ENCODE measurements around the gene SCP2.

The SCP2 gene

GRCh38 chr1:53085405-53085804 is 158.3 kb downstream of the SCP2 start:
- DNase-seq, result no peak

DNA sequence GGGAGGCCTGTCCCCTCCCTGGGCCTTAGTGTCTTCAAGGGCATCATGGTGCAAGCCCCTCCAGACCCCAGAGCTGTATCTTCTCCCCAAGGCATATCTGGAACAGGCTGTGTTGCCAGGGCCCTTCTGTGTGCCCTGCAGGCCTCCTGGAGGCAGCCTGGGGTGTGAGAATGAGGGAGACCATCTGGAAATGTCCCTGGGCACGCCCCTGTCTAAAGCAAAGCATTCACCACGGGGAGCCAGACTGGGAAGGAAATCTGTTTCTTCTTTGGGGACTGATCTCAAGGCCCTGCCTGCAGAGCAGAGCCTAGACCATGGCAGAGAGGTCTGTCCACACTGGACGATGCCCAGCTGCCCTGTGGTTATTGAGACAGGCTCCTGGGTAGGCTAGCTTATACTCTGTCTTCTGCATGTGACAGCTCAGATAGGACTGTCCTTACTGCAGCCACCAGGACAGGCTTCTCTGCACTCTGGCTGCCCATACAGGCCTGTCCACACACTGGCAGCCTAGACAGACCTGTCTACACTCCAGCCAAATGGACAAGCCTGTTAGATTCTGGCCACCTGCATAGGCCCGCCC is 159.5 kb downstream of the SCP2 start:
- DNase-seq, result no peak

DNA sequence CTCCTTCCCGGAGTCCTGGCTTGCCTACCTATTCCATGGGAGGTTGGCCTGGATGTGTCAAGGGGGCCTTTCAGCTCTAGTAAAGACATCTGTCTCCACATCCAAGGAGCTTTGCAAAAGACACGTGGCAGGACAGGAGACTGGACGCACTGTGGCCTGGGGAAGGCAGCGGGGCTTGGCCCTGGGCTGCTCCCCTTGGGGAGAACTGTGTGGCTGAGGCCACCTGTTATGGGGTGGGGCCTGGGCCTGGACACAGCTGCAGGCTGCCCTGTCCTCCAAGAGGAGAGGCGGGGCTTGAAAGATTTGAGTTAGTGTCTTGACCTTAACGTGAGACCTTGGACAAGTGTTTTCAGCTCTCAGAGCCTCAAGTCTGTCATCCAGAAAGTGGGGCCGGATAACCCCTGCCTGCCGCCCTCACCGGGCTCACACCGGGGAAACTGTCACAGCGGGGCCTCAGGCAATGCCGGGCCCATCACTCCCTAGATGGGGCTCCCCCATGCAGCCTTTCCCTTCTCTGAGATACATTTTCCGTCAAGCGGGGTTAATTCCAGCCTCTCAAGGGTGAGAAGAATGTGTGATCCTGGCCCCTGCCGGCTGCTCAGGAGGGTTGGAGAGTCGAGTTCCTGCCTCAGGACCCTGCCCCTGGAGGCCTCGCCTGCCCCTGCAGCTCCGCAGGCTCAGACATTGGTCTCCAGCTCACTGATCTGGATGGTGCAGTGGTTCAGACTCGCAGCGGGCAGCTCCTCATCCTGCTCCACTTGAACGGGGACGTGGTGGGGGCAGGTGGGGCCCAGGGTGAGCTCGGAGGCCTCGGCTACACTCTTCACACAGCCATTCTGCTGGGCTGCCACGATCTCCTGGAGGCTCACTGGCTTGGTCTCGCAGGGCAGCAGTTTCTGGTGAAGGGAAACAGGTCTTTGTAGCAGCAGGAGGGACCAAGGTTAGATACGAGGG is 160.5 kb downstream of the SCP2 start:
- DNase-seq, result no peak

GRCh38 chr1:53088616-53089300 is 161.7 kb downstream of the SCP2 start:
- DNase-seq, result no peak

DNA sequence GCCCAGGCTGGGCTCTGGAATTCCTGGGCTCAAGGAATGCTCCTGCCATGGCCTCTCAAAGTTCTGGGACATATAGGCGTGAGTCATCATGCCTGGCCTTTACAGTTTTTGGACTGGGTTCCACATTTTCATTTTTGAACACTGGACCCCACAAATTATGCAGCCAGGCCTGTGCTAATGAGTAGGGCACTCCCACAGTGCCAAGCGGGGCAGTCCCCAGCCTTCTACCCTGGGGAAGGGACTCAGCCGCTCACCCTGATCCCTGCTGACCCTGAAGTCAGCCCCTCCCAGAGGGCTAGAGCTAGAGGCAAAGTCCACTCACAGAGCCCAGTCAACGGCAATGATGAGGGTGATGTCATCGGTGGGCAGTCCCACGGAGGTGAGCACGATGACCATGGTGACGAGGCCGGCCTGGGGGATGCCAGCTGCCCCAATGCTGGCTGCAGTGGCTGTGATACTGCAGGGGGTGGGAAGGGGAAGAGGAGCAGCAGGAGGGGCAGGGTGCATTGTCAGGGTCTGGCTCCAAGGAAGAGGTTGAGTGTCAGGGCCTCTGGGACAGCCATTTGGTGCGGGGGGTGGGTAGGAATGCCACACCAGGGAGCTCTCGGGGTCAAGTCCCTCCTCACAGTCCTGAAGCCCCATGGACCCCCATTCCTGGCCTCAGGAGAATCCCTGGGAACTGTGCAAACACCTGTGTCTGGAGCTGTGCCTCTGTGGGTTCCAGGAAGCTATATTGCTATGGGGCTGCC is 162.6 kb downstream of the SCP2 start:
- no peak for DNase-seq

DNA sequence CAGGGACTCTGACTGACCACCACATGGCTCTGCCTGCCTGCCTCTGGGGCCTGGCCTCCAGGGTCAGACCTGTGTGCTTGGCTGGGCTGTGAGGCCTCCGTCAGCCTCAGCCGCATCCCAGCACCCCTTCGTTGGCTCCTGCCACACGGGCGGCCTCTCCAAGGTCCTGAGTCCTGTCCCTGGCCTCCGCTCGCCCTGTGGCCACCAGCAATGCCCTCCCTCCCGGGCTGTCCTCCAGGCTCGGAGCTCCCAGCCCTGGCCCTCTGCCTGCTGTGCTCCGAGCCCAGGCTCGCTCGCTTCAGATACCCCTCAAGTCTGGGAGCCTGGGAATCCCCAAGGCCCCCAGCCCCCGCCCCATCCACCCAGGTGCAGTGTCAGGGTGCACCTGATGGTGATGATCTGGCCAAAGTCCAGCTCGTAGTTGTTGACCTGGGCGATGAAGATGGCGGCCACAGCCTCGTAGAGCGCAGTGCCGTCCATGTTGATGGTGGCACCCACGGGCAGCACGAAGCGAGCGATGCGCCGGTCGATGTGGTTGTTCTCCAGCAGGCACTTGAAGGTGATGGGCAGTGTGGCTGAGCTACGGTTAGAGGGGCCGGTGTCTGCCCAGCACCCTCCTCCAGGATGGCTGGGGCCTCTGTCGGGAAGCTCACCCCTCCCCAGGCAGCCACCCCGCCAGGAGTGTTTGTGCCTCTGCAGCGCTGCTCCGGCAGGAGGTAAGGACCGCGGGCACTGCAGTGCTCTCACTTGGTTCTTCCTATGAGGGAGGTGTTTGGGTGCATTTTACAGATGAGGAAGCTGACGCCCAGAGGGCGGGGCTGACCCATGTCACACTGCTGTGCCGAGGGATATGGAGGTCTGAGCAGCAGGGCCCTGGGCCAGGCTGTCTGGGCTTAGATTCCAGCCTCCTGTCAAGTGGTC is 163.4 kb downstream of the SCP2 start:
- no peak for DNase-seq

- no peak for DNase-seq
These were observed 165.0 kb downstream of the SCP2 start for GRCh38 chr1:53091841-53092645.

DNA sequence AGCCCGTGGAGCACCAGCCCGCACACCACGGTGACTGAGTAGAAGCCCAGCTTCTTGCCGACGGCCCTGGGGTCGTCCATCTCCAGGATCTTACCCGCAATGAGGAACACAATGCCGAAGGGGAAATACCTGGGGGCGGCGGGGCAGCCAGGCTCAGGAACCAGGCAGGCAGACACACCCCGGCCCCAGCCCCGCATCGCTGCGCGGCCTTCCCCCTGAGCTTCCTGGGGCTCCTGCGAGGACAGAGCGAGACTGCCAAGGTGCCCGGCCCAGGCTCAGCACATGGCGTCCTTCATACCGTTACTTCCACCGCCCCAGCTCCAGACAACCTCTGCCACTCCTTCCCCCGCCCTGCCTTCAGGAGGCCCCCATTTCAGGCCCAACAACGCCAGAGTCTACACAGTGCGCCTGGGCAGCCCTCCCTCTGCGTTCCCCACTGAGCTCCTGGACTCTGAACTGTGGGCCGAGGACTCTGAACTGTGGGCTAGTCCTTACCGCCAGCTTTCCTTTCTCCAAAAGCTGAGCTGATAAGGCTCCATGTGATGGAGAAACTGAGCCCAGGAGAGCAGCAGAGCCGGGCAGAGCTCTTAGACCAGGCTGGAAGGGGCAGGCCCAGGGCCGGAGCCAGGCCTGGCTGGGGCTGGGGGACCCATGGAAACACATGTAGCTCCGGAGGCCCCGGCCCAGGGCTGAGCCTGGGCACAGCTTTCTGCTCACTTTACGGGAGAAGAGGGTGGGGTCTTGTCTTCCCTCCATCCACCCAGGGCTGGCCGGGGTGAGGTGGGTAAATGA is 165.8 kb downstream of the SCP2 start:
- DNase-seq, result no peak

- no peak for DNase-seq
These were observed 166.3 kb downstream of the SCP2 start for GRCh38 chr1:53093451-53093754.

DNA sequence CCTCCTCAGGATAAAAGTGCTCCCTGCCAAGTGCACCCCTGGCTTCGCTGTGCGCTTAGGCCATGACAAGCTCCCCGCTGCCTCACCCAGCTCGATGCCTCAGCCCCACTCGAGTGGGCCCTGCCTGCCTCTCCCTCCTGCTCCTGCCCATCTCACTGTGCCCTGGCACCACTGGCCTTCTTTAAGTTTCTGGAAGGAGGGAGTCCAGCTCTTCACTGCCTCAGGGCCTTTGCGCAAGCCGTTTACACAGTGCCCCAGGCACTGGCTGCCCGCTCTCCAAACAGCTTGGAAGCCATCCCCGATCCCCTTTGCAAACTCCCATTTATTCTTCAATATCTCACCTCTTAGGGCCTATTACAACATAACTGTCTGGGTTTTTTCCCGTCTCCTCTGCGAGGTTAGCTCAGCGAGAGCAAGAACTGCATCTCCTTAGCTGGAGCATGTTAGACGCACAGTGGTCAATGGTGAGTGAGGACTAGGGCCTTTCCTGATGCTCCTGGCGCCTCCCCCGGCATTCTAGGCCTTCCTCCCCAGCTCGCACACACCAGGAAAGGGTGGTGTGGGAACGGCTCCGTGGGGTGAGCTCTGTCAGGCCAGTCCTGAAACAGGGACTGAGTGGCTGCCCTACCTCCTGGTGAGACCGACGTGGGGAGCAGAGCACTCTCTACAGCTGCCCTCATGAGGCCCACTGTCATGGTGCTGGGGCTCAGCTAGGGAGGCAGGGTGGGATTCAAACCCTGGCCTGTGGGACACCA is 166.9 kb downstream of the SCP2 start:
- no peak for DNase-seq

GRCh38 chr1:53094533-53094919 is 167.4 kb downstream of the SCP2 start:
- DNase-seq, result no peak
